ENCODE results near the gene CCDC201. TPM values are rescaled to one million over a fixed set of nuclear protein-coding genes. Genes with fewer than 3 reads are reported as not detected.

The CCDC201 gene
- not detected in 2 replicates for total RNA-seq

- no peak for DNase-seq (ENCODE audit: low read depth in 2 of 2)
Measured at GRCh38 chr7:45873035-45873354, at the start of gene CCDC201. Gene CCDC201, minus strand, starts transcription at chr7:45873082. Its CDS starts 75 bp downstream, at chr7:45873007.

GRCh38 chr7:45921699-45922519 lies 49.0 kb upstream of the CCDC201 start:
- peak; percentile 22 to 70 for DNase-seq (ENCODE audit: low read depth in 2 of 2)

GRCh38 chr7:45921381-45921698 lies 48.5 kb upstream of the CCDC201 start:
- no peak for DNase-seq (ENCODE audit: low read depth in 2 of 2)

- DNase-seq (ENCODE audit: low read depth in 2 of 2), result peak; percentile 23 to 53
Measured at GRCh38 chr7:45920502-45921380, 47.9 kb upstream of the CCDC201 start, which contains the start of gene IGFBP3. Gene IGFBP3, minus strand, starts transcription at chr7:45921272. Its CDS starts 132 bp downstream, at chr7:45921140.

- no peak for DNase-seq (ENCODE audit: low read depth in 2 of 2)
Measured at GRCh38 chr7:45919993-45920459, 47.1 kb upstream of the CCDC201 start.

- DNase-seq (ENCODE audit: low read depth in 2 of 2), result no peak
Measured at GRCh38 chr7:45919231-45919784, 46.4 kb upstream of the CCDC201 start.

- DNase-seq (ENCODE audit: low read depth in 2 of 2), result no peak
Measured at GRCh38 chr7:45918556-45918955, 45.7 kb upstream of the CCDC201 start.

GRCh38 chr7:45917658-45918057 lies 44.8 kb upstream of the CCDC201 start:
- peak; percentile 11 to 61 for DNase-seq (ENCODE audit: low read depth in 2 of 2)

- DNase-seq (ENCODE audit: low read depth in 2 of 2), result no peak
Measured at GRCh38 chr7:45917064-45917463, 44.2 kb upstream of the CCDC201 start.

GRCh38 chr7:45915606-45916005 lies 42.7 kb upstream of the CCDC201 start:
- DNase-seq (ENCODE audit: low read depth in 2 of 2), result no peak

GRCh38 chr7:45914911-45915310 lies 42.0 kb upstream of the CCDC201 start:
- DNase-seq (ENCODE audit: low read depth in 2 of 2), result no peak

GRCh38 chr7:45912972-45913371 lies 40.1 kb upstream of the CCDC201 start:
- DNase-seq (ENCODE audit: low read depth in 2 of 2), result no peak

GRCh38 chr7:45911311-45911710 lies 38.4 kb upstream of the CCDC201 start:
- DNase-seq (ENCODE audit: low read depth in 2 of 2), result no peak

- DNase-seq (ENCODE audit: low read depth in 2 of 2), result no peak
Measured at GRCh38 chr7:45910855-45911254, 38.0 kb upstream of the CCDC201 start.

- DNase-seq (ENCODE audit: low read depth in 2 of 2), result no peak
Measured at GRCh38 chr7:45909561-45909960, 36.7 kb upstream of the CCDC201 start.

GRCh38 chr7:45902820-45903219 lies 29.9 kb upstream of the CCDC201 start:
- DNase-seq (ENCODE audit: low read depth in 2 of 2), result no peak

- no peak for DNase-seq (ENCODE audit: low read depth in 2 of 2)
Measured at GRCh38 chr7:45901566-45901965, 28.7 kb upstream of the CCDC201 start.

- no peak for DNase-seq (ENCODE audit: low read depth in 2 of 2)
Measured at GRCh38 chr7:45898222-45898621, 25.3 kb upstream of the CCDC201 start.

GRCh38 chr7:45897042-45897690 lies 24.3 kb upstream of the CCDC201 start:
- DNase-seq (ENCODE audit: low read depth in 2 of 2), result no peak

GRCh38 chr7:45894665-45895062 lies 21.8 kb upstream of the CCDC201 start:
- no peak for DNase-seq (ENCODE audit: low read depth in 2 of 2)

- DNase-seq (ENCODE audit: low read depth in 2 of 2), result no peak
Measured at GRCh38 chr7:45893996-45894664, 21.2 kb upstream of the CCDC201 start.

All from dermis microvascular lymphatic vessel endothelial cell (primary cell).